GM06990 (cell line): ENCODE results near the gene HSPA4.
"Not testable (repeated sequence)": the region's sequence is repeated elsewhere in the genome, so short reads cannot be mapped to it uniquely, and the experiment has no call there.

Experiments
- DNase-seq: peaks from one replicate; pipeline ENCODE4 v3.0.0-alpha.2; 2011; ENCODE audit not compliant: insufficient read length; ENCODE audit errors: extremely low read depth
- H3K27me3 ChIP-seq: replicated peaks from 2 replicates; pipeline ENCODE4 v1.6.0; 2011; ENCODE audit warnings: low read length; ENCODE audit not compliant: control insufficient read depth, insufficient read depth
- H3K36me3 ChIP-seq: 2 replicates; pipeline ENCODE4 v1.5.1; 2011; ENCODE audit warnings: low read length; ENCODE audit not compliant: control insufficient read depth, insufficient read depth
- H3K4me3 ChIP-seq: replicated peaks from 2 replicates; pipeline ENCODE4 v1.5.1; 2011; ENCODE audit warnings: low read depth, mild to moderate bottlenecking, control low read depth, low read length
- TF ChIP-seq, protein P1 (sequence below): IDR thresholded peaks from 2 replicates; pipeline ENCODE4 v1.5.1; 2011; ENCODE audit warnings: low read length, control low read depth, mild to moderate bottlenecking, inconsistent platforms; ENCODE audit not compliant: insufficient read depth, poor library complexity, severe bottlenecking

Gene HSPA4

DNA sequence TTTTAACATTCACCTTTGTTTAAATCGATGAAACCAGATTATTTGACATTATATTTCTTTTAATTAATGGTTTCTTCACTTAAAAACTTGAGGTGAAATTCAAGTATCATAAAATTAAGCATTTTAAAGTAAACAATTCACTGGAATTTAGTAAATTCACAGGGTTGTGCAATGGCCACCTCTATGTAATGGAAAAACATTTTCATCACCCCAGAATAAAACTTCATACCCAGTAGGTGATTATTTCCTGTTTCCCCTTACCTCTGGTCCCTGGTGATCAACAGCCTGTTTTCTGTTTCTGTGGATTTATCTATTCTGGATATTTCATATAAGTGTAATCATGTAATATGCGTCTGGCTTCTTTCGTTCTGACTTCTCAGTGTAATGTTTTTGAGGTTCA, 27.2 kb downstream of the HSPA4 start:
- peaks cover 2% of the 10 kb centered on the region for H3K36me3 ChIP-seq
- TF ChIP-seq, protein P1, sequence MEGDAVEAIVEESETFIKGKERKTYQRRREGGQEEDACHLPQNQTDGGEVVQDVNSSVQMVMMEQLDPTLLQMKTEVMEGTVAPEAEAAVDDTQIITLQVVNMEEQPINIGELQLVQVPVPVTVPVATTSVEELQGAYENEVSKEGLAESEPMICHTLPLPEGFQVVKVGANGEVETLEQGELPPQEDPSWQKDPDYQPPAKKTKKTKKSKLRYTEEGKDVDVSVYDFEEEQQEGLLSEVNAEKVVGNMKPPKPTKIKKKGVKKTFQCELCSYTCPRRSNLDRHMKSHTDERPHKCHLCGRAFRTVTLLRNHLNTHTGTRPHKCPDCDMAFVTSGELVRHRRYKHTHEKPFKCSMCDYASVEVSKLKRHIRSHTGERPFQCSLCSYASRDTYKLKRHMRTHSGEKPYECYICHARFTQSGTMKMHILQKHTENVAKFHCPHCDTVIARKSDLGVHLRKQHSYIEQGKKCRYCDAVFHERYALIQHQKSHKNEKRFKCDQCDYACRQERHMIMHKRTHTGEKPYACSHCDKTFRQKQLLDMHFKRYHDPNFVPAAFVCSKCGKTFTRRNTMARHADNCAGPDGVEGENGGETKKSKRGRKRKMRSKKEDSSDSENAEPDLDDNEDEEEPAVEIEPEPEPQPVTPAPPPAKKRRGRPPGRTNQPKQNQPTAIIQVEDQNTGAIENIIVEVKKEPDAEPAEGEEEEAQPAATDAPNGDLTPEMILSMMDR: no peak
- no peak for DNase-seq
- no peaks in the 10 kb centered on the region for H3K27me3 ChIP-seq
- H3K4me3 ChIP-seq: no peak overlapping the region

DNA sequence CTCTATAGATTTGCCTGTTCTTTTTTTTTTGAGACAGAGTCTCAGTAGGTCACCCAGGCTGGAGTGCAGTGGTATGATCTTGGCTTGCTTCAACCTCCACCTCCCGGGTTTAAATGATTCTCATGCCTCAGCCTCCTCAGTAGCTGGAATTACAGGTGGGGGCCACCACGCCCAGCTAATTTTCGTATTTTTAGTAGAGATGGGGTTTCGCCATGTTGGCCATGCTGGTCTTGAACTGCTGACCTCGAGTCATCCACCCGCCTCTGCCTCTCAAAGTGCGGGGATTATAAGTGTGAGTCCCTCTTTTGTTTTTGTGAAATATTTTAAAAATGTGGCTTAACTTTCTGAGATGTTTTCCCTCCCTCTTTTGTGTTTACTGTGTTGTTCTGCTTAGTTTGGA, 29.2 kb downstream of the HSPA4 start:
- DNase-seq: no peak
- Histone ChIP-seq H3K36me3 (peaks cover 4% of the 10 kb centered on the region), H3K27me3 (no peaks in the 10 kb centered on the region), H3K4me3 (no peak overlapping the region)
- TF ChIP-seq, protein P1: no peak

DNA sequence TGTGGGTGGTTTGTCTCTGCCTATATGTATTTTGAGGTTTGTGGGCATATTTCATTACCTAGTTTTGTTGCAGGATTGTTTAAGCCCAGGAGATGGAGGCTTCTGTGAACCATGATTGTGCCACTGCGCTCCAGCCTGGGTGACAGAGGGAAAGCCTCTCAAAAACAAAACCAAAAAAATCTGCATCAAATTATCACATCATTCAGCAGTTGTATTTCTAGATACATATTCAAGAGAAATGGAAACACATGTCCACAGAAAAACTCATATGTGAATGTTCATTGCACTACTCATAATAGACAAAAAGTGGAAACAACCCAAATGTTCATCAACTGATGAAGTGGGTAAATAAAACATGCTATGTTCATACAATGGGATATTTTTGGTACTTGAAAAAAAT, 29.9 kb downstream of the HSPA4 start:
- Histone ChIP-seq H3K36me3 (peaks cover 6% of the 10 kb centered on the region), H3K27me3 (no peaks in the 10 kb centered on the region), H3K4me3 (no peak overlapping the region)
- no peak for DNase-seq
- TF ChIP-seq, protein P1: no peak

DNA sequence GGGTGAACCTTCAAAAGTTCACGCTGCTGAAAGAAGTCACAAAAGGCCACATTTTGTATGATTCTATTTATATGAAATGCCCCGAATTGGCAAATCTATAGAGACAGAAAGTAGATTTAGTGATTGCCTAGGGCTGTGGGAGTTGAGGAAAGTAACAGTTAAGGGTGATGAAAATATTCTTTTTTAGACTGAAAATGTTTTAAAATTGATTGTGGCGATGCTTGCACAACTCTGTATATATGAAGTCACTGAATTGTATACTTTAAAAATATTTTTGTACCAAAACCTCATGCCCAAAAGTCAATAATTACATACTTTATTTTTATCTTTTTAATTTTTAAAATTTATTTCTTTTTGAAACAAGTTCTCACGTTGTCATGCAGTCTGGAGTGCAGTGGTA, 30.3 kb downstream of the HSPA4 start:
- DNase-seq: no peak
- TF ChIP-seq, protein P1: no peak
- Histone ChIP-seq H3K27me3 (no peaks in the 10 kb centered on the region), H3K36me3 (peaks cover 6% of the 10 kb centered on the region), H3K4me3 (no peak overlapping the region)

DNA sequence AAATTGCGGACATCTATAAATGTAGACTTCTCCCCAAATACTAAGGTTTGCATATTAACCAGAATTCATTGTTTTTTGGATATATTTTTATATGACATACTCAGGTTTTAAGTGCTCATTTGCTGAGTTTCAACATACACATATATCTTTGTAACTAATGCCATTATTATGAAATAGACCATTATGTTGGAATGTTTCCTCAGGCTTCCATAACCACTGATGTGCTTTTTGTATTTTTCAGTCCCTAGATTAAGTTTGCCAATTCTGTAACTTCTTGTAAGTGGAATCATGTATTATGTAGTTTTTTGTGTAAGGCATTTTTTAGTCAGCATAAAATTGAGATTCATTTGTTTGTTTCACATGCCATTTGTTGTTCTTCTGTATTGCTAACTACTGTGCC, 32.1 kb downstream of the HSPA4 start:
- no peak overlapping the region for H3K4me3 ChIP-seq
- peaks cover 4% of the 10 kb centered on the region for H3K36me3 ChIP-seq
- no peaks in the 10 kb centered on the region for H3K27me3 ChIP-seq
- no peak for DNase-seq
- TF ChIP-seq, protein P1: no peak

DNA sequence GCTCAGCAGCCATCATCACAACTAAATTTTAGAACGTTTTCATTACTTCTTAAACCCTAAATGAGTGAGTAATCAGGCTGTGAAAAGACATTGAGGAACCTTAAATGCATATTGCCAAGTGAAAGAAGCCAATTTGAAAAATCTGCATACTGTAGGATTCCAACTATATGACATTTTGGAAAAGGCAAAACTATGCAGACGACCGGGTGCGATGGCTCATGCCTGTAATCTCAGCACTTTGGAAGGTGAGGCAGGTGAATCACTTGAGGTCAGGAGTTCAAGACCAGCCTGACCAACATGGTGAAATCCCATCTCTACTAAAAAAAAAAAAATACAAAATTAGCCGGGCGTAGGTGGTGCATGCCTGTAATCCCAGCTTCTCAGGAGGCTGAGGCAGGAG, 33.4 kb downstream of the HSPA4 start:
- not testable (repeated sequence) for DNase-seq, H3K4me3 ChIP-seq, H3K36me3 ChIP-seq, H3K27me3 ChIP-seq
